Measurements from ENCODE around the gene MYOF. TPM values are rescaled to one million over a fixed set of nuclear protein-coding genes. Genes with fewer than 3 reads are reported as not detected.

MYOF gene
- total RNA-seq, 2 experiments from 2014 or later, result 4.9 to 5.4 TPM

- no peaks in the 10 kb centered on the region for H3K36me3 Mint-ChIP-seq (ENCODE audit: low read depth)
- POLR2A ChIA-PET, result no interaction called here
- DNase-seq (no peak), ATAC-seq (no peak)
- no peak overlapping the region for H3K4me3 Mint-ChIP-seq
- intact Hi-C loops (cut with micrococcal nuclease), result no loop called here
- no peaks in the 10 kb centered on the region for H3K9me3 Mint-ChIP-seq
- no peaks in the 10 kb centered on the region for H3K4me1 Mint-ChIP-seq (ENCODE audit: low read depth)
- no peak overlapping the region for H3K27ac Mint-ChIP-seq
- TF ChIP-seq CTCF (IDR thresholded peaks at IDR 0.05), result no peak
- no peaks in the 10 kb centered on the region for H3K27me3 Mint-ChIP-seq
- CTCF ChIA-PET, result no interaction called here
Measured at GRCh38 chr10:93438613-93439253, 43.4 kb downstream of the MYOF start.

- no peak for TF ChIP-seq CTCF (IDR thresholded peaks at IDR 0.05)
- H3K27ac Mint-ChIP-seq, result no peak overlapping the region
- H3K36me3 Mint-ChIP-seq (ENCODE audit: low read depth), result no peaks in the 10 kb centered on the region
- H3K27me3 Mint-ChIP-seq, result no peaks in the 10 kb centered on the region
- H3K4me1 Mint-ChIP-seq (ENCODE audit: low read depth), result no peaks in the 10 kb centered on the region
- CTCF ChIA-PET, result interaction anchor here (1.0 kb wide), 1 partner anchor 35 kb away, joined by 3 read pairs; no protein-coding TSS in a partner anchor
- H3K9me3 Mint-ChIP-seq, result no peaks in the 10 kb centered on the region
- intact Hi-C loops (cut with micrococcal nuclease), result no loop called here
- DNase-seq (no peak), ATAC-seq (no peak)
- POLR2A ChIA-PET, result interaction anchor here (0.5 kb wide), 1 partner anchor 26 kb away, joined by 3 read pairs; no protein-coding TSS in a partner anchor
- H3K4me3 Mint-ChIP-seq, result no peak overlapping the region
Measured at GRCh38 chr10:93437946-93438612, 44.1 kb downstream of the MYOF start.

- H3K36me3 Mint-ChIP-seq (ENCODE audit: low read depth), result no peaks in the 10 kb centered on the region
- no peak for TF ChIP-seq CTCF (IDR thresholded peaks at IDR 0.05)
- ChIA-PET CTCF (interaction anchor here (1.0 kb wide), 1 partner anchor 35 kb away, joined by 3 read pairs; no protein-coding TSS in a partner anchor), POLR2A (interaction anchor here (0.5 kb wide), 1 partner anchor 25 kb away, joined by 3 read pairs; no protein-coding TSS in a partner anchor)
- no peak overlapping the region for H3K27ac Mint-ChIP-seq
- H3K9me3 Mint-ChIP-seq, result no peaks in the 10 kb centered on the region
- ATAC-seq, result no peak
- no peaks in the 10 kb centered on the region for H3K27me3 Mint-ChIP-seq
- H3K4me3 Mint-ChIP-seq, result no peak overlapping the region
- no peak for DNase-seq
- intact Hi-C loops (cut with micrococcal nuclease), result no loop called here
- no peaks in the 10 kb centered on the region for H3K4me1 Mint-ChIP-seq (ENCODE audit: low read depth)
Measured at GRCh38 chr10:93437086-93437945, 44.8 kb downstream of the MYOF start.

GRCh38 chr10:93436591-93437085, 45.5 kb downstream of the MYOF start:
- ATAC-seq (no peak), DNase-seq (no peak)
- no peak overlapping the region for H3K27ac Mint-ChIP-seq
- POLR2A ChIA-PET, result no interaction called here
- no peak for TF ChIP-seq CTCF (IDR thresholded peaks at IDR 0.05)
- no peaks in the 10 kb centered on the region for H3K9me3 Mint-ChIP-seq
- H3K27me3 Mint-ChIP-seq, result no peaks in the 10 kb centered on the region
- H3K36me3 Mint-ChIP-seq (ENCODE audit: low read depth), result no peaks in the 10 kb centered on the region
- CTCF ChIA-PET, result no interaction called here
- H3K4me1 Mint-ChIP-seq (ENCODE audit: low read depth), result no peaks in the 10 kb centered on the region
- intact Hi-C loops (cut with micrococcal nuclease), result no loop called here
- no peak overlapping the region for H3K4me3 Mint-ChIP-seq

Measured in activated CD8-positive, alpha-beta T cell treated with anti-CD3 and anti-CD28 coated beads for 36 hours (primary cell).